Measurements from ENCODE around the gene LDB3. TPM values are rescaled to one million over a fixed set of nuclear protein-coding genes. Genes with fewer than 3 reads are reported as not detected.

LDB3 gene
- total and polyA plus RNA-seq, 9 of the 15 experiments (the other 6 are each of a cell fraction or from before 2014, with no cell fraction given), result 0.03 TPM; not detected in 8

- Histone ChIP-seq H3K9me3 (replicated peaks; ENCODE audit: control insufficient read depth, insufficient read depth, low read depth, low read length) (no peaks in the 10 kb centered on the region), H3K36me3 (ENCODE audit: control insufficient read depth, insufficient read depth, low read length) (no peaks in the 10 kb centered on the region), H3K9ac (ENCODE audit: insufficient read depth in 1 of 2, low read depth in 2 of 2, low read length in 2 of 2) (no peak overlapping the region), H3K4me3 (no peak overlapping the region), H3K79me2 (ENCODE audit: control insufficient read depth, insufficient read depth, low read length) (no peaks in the 10 kb centered on the region), H2AFZ (ENCODE audit: low read depth, low read length) (no peak overlapping the region), H3K27me3 (ENCODE audit: control insufficient read depth in 2 of 2, insufficient read depth in 2 of 2, low read length in 2 of 2) (no peaks in the 10 kb centered on the region), H3K4me2 (ENCODE audit: insufficient read depth, low read length) (no peak overlapping the region), H3K9me1 (ENCODE audit: control insufficient read depth, insufficient read depth, low read length) (no peaks in the 10 kb centered on the region), H3K27ac (ENCODE audit: extremely low read depth, low read depth, low read length) (no peak overlapping the region), H3K4me1 (replicated peaks in 1 of 2; ENCODE audit: control insufficient read depth in 2 of 2, insufficient read depth in 2 of 2, low read length in 2 of 2) (peaks cover 0 to 7% of the 10 kb centered on the region in 2 experiments; a peak in 3 of 5 replicates), H4K20me1 (replicated peaks; ENCODE audit: control insufficient read depth, insufficient read depth, low read length) (no peaks in the 10 kb centered on the region)
- 89% methylated on average over 6 of the region's 6 CpGs for WGBS (ENCODE audit: insufficient coverage, low coverage, missing lambda C conversion rate)
- ChIA-PET POLR2A (no interaction called here), CTCF (ENCODE audit: low intra/inter-chr PET ratio) (no interaction called here)
- no peak for ATAC-seq
- intact Hi-C loops (cut with micrococcal nuclease), result no loop called here
- DNase-seq (ENCODE audit: extremely low read depth in 1 of 4, low spot score in 3 of 4), result no peak
- FAIRE-seq, result no peak
- BruUV-seq (replicated peaks), result no TSS peak
- in situ Hi-C loops (cut with MboI), result no loop called here
- TF ChIP-seq ETV5 (CRISPR knock-in tag; IDR thresholded peaks at IDR 0.05; ENCODE audit: low read depth) (no peak), KDM5B (IDR thresholded peaks at IDR 0.05; ENCODE audit: insufficient replicate concordance, low read depth, low read length) (no peak), JUND (IDR thresholded peaks at IDR 0.05; ENCODE audit: borderline replicate concordance, low read depth, low read length) (no peak), JUND (tag; IDR thresholded peaks at IDR 0.05; ENCODE audit: borderline replicate concordance, low read depth, low read length) (no peak), RFX5 (IDR thresholded peaks at IDR 0.05; ENCODE audit: low read depth, low read length) (no peak), ZNF263 (CRISPR knock-in tag; IDR thresholded peaks at IDR 0.05; ENCODE audit: borderline replicate concordance) (no peak), THRAP3 (IDR thresholded peaks at IDR 0.05; ENCODE audit: borderline replicate concordance) (no peak), ZBTB2 (IDR thresholded peaks at IDR 0.05) (no peak)
Observed at GRCh38 chr10:86724445-86724844, 56.1 kb downstream of the LDB3 start.
